ENCODE data around the gene OBP2A. TPM values are rescaled to one million over a fixed set of nuclear protein-coding genes. Genes with fewer than 3 reads are reported as not detected.

Gene OBP2A
- total and polyA plus RNA-seq, 2 of the 8 experiments (the other 6 are each of a cell fraction or from before 2014, with no cell fraction given), result not detected

GRCh38 chr9:135521608-135522095 is 24.3 kb upstream of the OBP2A start (continued):
- TF ChIP-seq CHD7 (IDR thresholded peaks at IDR 0.05; ENCODE audit: insufficient replicate concordance, low read length) (no peak), GTF2F1 (IDR thresholded peaks at IDR 0.05; ENCODE audit: borderline replicate concordance, low read depth, low read length) (no peak), CREB1 (IDR thresholded peaks at IDR 0.05) (no peak), RBBP5 (IDR thresholded peaks at IDR 0.05; ENCODE audit: borderline replicate concordance, low read depth, low read length) (no peak), BRCA1 (IDR thresholded peaks at IDR 0.05; ENCODE audit: low read depth, low read length) (no peak), RXRA (IDR thresholded peaks at IDR 0.05; ENCODE audit: insufficient read depth, low read depth, low read length) (no peak), TCF12 (IDR thresholded peaks at IDR 0.05; ENCODE audit: low read depth, low read length) (no peak)

All from H1 (cell line).